ENCODE data around the gene TMEM17.
"Not testable (repeated sequence)": the region's sequence is repeated elsewhere in the genome, so short reads cannot be mapped to it uniquely, and the experiment has no call there.

The TMEM17 gene

GRCh38 chr2:62527478-62528210 is 21.6 kb upstream of the TMEM17 start:
- no peak for DNase-seq (ENCODE audit: low read depth)
- TF ChIP-seq CTCF (conservative IDR thresholded peaks at IDR 0.05; ENCODE audit: low read depth, low read length), result no peak
- H3K4me3 ChIP-seq (ENCODE audit: low read length), result no peak overlapping the region

DNA sequence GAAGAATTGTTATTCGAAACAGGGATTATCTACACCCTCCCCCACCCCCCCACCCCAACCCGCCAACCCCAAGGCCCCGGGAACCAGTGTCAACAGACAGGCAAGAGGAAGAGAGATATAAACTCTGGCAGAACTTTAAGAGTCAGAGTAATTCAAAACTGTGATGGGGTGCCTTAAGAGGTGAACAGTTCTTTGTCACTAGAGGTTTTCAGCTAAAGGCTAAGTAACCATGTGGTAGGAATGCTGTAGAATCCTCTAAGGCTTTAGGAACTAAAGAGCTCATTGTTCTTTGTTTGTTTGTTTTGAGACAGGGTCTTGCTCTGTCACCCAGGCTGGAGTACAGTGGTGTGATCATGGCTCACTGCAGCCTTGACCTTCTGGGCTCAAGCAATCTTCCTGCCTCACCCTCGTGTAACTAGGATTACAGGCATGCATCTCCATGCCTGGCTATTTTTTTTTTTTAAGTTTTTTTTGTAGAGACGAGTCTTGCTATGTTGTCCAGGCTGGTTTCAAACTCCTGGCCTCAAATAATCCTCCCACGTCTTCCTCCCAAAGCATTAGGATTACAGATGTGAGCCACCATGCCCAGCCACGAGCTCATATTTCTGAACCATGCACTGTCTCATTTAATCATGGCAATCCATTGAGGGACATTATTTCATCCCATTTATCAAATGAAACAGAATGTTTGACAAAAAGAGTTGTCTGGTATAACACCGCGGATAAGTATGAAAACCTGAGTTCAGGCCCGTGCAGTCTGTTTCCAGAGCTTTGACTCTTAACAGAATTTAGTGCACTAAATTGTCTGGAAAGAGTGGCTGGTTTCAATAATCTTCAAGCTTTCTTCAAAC is 20.8 kb upstream of the TMEM17 start:
- no peak for DNase-seq (ENCODE audit: low read depth)
- TF ChIP-seq CTCF (conservative IDR thresholded peaks at IDR 0.05; ENCODE audit: low read depth, low read length), result no peak
- H3K4me3 ChIP-seq (ENCODE audit: low read length), result no peak overlapping the region

- no peak overlapping the region for H3K4me3 ChIP-seq (ENCODE audit: low read length)
- no peak for DNase-seq (ENCODE audit: low read depth)
- TF ChIP-seq CTCF (conservative IDR thresholded peaks at IDR 0.05; ENCODE audit: low read depth, low read length), result no peak
Observed at GRCh38 chr2:62525549-62526269, 19.7 kb upstream of the TMEM17 start.

DNA sequence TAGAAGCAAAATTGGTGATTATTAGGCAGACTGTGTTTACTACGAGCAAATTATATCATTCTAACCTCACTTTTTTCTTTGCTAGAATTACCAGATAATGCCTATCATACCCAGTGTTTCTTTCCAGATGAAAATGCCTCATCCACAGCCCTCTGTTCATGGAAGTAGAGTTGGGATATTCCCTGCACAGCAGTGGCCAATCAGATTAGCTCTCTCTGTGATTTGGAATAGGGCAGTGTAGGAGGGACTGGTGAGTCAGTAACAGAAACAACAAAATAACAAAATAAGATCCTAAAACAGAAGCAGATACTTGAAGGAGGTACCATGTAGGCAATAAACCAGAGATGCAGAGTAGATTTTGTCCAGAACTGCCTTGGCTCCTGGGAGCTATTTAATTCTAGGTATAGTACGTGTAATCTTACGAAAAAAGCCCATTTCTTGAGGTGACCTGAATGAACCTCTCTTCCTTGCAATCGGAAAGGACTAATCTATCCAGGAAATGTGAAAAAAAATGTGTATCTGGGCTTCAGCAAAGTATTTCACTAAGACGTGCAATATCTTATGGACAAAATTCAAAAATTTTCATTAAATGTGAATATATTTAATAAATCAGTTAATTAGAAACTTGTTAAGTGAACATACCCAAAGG is 18.4 kb upstream of the TMEM17 start:
- no peak for TF ChIP-seq CTCF (conservative IDR thresholded peaks at IDR 0.05; ENCODE audit: low read depth, low read length)
- no peak overlapping the region for H3K4me3 ChIP-seq (ENCODE audit: low read length)
- no peak for DNase-seq (ENCODE audit: low read depth)

DNA sequence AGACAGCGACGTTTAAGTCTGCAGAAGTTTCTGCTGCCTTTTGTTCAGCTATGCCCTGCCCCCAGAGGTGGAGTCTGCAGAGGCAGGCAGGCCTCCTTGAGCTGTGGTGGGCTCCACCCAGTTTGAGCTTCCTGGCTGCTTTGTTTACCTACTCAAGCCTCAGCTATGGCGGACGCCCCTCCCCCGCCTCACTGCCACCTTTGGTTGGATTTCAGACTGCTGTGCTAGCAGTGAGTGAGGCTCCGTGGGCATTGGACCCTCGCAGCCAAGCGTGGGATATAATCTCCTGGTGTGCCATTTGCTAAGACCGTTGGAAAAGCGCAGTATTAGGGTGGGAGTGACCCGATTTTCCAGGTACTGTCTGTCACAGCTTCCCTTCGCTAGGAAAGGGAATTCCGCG is 15.1 kb upstream of the TMEM17 start:
- not testable (repeated sequence) for DNase-seq (ENCODE audit: low read depth); H3K4me3 ChIP-seq (ENCODE audit: low read length)

DNA sequence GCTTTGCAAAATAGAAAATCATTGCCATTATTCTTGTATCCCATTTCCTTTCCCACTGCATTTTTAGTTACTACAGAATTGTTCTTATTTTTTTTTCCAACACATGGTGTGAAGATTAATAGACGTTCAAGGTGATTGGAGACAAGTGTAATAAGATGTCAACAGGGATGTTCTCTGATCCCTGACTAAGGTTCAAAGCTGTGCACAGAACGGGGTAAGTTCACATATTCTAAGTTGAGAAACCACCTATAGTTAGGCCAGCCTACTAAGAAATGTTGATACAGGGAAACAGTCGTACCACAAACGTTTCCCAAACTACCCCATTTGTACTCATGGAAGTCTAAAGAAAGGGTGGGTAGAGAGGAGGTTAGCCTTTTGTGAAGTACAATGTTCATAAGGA is 6.4 kb upstream of the TMEM17 start:
- no peak overlapping the region for H3K4me3 ChIP-seq (ENCODE audit: low read length)
- no peak for DNase-seq (ENCODE audit: low read depth)
- no peak for TF ChIP-seq CTCF (conservative IDR thresholded peaks at IDR 0.05; ENCODE audit: low read depth, low read length)

GRCh38 chr2:62511636-62512035 is 5.6 kb upstream of the TMEM17 start:
- no peak overlapping the region for H3K4me3 ChIP-seq (ENCODE audit: low read length)
- TF ChIP-seq CTCF (conservative IDR thresholded peaks at IDR 0.05; ENCODE audit: low read depth, low read length), result no peak
- no peak for DNase-seq (ENCODE audit: low read depth)

Measured in retinal pigment epithelial cell (primary cell).